Suprapubic skin (tissue), 3 donors: ENCODE results near the gene MED8.

Experiments used
- POLR2A ChIP-seq, 2 donors: fragments of 450-650 bp; IDR thresholded peaks; one replicate each; pipeline ENCODE4 v1.6.1; 2017; ENCODE audit warnings: antibody characterized with exemption in 2 of 2, mild to moderate bottlenecking in 2 of 2, moderate library complexity in 2 of 2
- TF ChIP-seq, protein P1 (sequence below), 2 donors: fragments of 200-600 bp in 1 of 2; fragments of 450-650 bp in 1 of 2; sonication (generic) in 1 of 2; IDR thresholded peaks; one replicate each; pipeline ENCODE4 v1.5.1; 2016 to 2019; ENCODE audit warnings: antibody characterized with exemption in 2 of 2, mild to moderate bottlenecking in 1 of 2, moderate library complexity in 1 of 2

DNA sequence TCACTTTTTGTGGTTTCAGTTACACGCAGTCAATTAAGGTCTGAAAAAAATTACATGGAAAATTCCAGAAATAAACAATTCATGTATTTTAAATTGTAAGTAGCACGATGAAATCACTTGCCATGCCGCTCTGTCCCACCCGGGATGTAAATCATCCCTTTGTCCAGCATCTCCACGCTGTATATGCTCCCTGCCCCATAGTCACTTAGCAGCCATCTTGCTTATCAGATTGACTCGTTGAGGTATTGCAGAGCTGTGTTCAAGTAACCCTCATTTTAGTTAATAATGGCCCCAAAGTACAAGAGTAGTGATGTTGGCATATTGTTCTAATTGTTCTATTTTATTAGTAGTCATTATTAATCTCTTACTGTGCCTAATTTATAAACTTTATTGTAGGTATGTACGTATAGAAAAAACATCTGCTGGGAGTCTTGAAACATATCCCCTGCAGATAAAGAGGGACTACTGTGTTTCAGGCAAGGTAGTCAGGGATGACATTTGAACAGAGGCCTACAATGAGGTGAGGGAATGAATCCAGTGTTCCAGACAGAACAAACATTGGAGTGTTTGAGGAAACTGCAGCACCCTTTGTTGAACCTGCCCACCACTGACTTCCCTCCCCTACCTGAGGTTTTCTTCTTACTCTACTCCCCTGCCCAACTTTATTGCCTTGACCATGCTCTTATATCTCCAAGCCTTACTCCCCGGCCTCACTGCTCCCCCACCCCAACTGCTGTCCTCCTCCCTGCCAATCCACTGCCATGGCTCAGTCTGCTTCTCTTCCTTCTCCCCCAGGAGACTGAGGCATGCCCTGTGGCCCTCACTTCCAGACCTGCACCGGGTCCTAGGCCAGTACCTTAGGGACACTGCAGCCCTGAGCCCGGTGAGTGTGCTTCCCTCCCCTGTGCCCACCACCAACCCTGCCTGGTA lies 37.9 kb downstream of the MED8 start:
- no peak for TF ChIP-seq POLR2A (IDR thresholded peaks at IDR 0.05)
- TF ChIP-seq, protein P1, sequence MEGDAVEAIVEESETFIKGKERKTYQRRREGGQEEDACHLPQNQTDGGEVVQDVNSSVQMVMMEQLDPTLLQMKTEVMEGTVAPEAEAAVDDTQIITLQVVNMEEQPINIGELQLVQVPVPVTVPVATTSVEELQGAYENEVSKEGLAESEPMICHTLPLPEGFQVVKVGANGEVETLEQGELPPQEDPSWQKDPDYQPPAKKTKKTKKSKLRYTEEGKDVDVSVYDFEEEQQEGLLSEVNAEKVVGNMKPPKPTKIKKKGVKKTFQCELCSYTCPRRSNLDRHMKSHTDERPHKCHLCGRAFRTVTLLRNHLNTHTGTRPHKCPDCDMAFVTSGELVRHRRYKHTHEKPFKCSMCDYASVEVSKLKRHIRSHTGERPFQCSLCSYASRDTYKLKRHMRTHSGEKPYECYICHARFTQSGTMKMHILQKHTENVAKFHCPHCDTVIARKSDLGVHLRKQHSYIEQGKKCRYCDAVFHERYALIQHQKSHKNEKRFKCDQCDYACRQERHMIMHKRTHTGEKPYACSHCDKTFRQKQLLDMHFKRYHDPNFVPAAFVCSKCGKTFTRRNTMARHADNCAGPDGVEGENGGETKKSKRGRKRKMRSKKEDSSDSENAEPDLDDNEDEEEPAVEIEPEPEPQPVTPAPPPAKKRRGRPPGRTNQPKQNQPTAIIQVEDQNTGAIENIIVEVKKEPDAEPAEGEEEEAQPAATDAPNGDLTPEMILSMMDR (IDR thresholded peaks at IDR 0.05) = no peak
